ENCODE results near the gene ADARB2.

DNA sequence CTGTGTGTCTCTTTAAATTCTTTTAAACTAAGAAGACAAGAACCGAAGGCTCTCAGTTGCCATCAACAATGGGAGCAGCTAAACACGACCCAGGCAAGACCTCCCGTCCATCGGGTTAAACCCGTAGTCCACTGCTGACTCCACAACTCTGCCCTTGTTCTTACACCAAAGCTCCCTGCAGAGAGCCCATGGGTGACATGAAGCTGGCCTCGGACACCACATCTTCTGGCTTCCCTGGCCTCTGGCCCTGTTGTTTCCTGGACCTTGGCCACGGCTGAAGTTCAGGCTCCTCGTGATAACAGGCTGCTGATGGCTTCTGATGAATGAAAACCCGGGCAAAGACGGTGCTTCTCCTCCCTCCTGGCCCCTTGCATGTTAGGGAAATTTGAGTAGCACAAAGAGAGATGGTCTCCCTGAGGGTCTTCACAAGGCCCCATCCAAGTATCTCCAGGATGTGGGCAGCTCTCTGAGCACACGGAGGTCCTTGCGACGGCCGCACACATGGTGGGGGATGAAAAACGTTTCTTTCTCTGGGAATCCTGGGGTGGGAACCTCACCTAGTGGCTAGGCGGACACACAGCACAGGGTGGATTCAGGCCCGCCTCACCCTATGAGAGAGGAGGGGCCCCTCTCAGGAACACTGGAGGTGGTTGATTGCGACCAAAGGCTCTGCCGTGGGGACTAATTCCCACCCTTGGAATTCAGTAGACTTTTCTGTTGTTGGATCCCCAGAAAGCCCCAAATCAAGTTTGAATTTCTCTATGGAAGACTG, 271.1 kb downstream of the ADARB2 start:
- TF ChIP-seq EP300 (IDR thresholded peaks at IDR 0.05; ENCODE audit: borderline replicate concordance) = no peak
- no peak for TF ChIP-seq NFIC (IDR thresholded peaks at IDR 0.05)

All from Ishikawa (cell line).